ENCODE results near the gene SALL1.

Gene SALL1

DNA sequence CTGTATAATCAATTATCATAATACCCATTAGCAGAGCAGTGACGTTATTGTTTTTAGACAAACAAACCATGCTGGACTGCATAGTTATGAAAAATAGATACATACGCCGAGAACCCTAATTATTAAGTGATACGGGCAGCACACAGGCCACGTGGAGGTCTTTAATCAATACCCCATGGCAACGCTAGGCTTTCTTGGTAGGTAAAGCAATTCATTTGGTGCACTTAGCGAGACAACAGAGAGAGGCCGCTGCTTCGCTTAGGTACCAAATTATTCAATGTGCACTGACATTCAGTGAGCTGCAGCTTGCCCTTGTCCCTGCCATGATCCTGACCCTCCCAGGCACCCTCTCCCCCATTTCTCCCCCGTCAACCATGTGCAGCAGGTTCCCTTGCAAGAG is 12.9 kb downstream of the SALL1 start:
- in situ Hi-C loops (cut with MboI; ENCODE audit: low sequenced_read_pairs, unreplicated experiment) = no loop called here
- DNase-seq (ENCODE audit: low spot score) = no peak
- TF ChIP-seq, protein P1, sequence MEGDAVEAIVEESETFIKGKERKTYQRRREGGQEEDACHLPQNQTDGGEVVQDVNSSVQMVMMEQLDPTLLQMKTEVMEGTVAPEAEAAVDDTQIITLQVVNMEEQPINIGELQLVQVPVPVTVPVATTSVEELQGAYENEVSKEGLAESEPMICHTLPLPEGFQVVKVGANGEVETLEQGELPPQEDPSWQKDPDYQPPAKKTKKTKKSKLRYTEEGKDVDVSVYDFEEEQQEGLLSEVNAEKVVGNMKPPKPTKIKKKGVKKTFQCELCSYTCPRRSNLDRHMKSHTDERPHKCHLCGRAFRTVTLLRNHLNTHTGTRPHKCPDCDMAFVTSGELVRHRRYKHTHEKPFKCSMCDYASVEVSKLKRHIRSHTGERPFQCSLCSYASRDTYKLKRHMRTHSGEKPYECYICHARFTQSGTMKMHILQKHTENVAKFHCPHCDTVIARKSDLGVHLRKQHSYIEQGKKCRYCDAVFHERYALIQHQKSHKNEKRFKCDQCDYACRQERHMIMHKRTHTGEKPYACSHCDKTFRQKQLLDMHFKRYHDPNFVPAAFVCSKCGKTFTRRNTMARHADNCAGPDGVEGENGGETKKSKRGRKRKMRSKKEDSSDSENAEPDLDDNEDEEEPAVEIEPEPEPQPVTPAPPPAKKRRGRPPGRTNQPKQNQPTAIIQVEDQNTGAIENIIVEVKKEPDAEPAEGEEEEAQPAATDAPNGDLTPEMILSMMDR (IDR thresholded peaks at IDR 0.05; ENCODE audit: borderline replicate concordance, control extremely low read depth, extremely low read depth, insufficient read depth, missing control alignments) = no peak

GRCh38 chr16:51137097-51137496 is 14.0 kb downstream of the SALL1 start:
- TF ChIP-seq, protein P1 (IDR thresholded peaks at IDR 0.05; ENCODE audit: borderline replicate concordance, control extremely low read depth, extremely low read depth, insufficient read depth, missing control alignments) = no peak
- in situ Hi-C loops (cut with MboI; ENCODE audit: low sequenced_read_pairs, unreplicated experiment) = no loop called here
- DNase-seq (ENCODE audit: low spot score) = no peak

DNA sequence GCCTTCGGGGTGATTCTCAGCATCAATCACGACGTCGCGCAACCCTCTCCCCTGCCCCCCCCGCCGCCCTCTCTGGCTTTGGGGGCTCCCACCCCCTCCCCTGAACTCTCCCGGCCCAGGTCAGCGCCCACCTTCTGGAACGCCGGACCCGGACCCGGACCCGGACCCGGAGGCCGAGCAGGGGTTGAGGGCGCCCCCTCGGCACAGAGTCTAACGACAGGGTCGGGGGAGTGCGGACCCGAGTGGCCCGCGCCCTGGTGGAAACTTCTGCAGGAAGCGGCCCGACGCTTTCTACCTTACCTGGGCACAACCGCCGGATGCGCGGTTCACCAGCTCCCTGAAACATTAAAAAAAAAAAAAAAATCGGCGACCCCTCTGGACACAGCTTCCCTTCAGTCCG is 16.2 kb downstream of the SALL1 start:
- TF ChIP-seq, protein P1 (IDR thresholded peaks at IDR 0.05; ENCODE audit: borderline replicate concordance, control extremely low read depth, extremely low read depth, insufficient read depth, missing control alignments) = no peak
- in situ Hi-C loops (cut with MboI; ENCODE audit: low sequenced_read_pairs, unreplicated experiment) = no loop called here
- DNase-seq (ENCODE audit: low spot score) = no peak

GRCh38 chr16:51134269-51134812 is 16.7 kb downstream of the SALL1 start:
- DNase-seq (ENCODE audit: low spot score) = no peak
- TF ChIP-seq, protein P1 (IDR thresholded peaks at IDR 0.05; ENCODE audit: borderline replicate concordance, control extremely low read depth, extremely low read depth, insufficient read depth, missing control alignments) = no peak
- in situ Hi-C loops (cut with MboI; ENCODE audit: low sequenced_read_pairs, unreplicated experiment) = no loop called here

DNA sequence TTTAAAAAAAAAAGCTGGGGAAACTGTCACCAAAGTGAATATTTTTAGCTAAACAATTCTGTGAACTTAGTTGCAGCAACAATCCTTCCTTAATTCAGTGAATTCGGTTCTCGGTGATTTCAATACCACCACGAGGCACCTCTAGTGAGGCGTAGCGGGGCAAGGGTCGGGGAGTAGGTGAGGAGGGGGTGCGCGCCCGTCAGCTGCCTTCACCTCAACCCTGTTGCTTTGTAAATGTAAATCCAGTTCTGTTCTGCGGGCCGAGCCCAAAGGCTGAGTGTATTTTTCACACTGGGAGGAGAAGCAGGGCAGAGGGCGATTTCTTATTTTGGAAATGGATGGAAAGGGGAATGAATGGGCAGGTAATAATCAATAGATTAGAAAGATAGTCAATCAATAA is 17.4 kb downstream of the SALL1 start:
- TF ChIP-seq, protein P1 (IDR thresholded peaks at IDR 0.05; ENCODE audit: borderline replicate concordance, control extremely low read depth, extremely low read depth, insufficient read depth, missing control alignments) = no peak
- in situ Hi-C loops (cut with MboI; ENCODE audit: low sequenced_read_pairs, unreplicated experiment) = no loop called here
- no peak for DNase-seq (ENCODE audit: low spot score)

GRCh38 chr16:51133183-51133582 is 17.9 kb downstream of the SALL1 start:
- in situ Hi-C loops (cut with MboI; ENCODE audit: low sequenced_read_pairs, unreplicated experiment) = no loop called here
- no peak for DNase-seq (ENCODE audit: low spot score)
- TF ChIP-seq, protein P1 (IDR thresholded peaks at IDR 0.05; ENCODE audit: borderline replicate concordance, control extremely low read depth, extremely low read depth, insufficient read depth, missing control alignments) = no peak

All from GM13976 (cell line).